Daoy (cell line): ENCODE data around the gene NBPF14. TPM values are rescaled to one million over a fixed set of nuclear protein-coding genes. Genes with fewer than 3 reads are reported as not detected.
"Not testable (repeated sequence)": the region's sequence is repeated elsewhere in the genome, so short reads cannot be mapped to it uniquely, and the experiment has no call there.

Source experiments
- DNase-seq: peaks from one replicate; pipeline ENCODE4 v3.0.0-alpha.2; 2015; ENCODE audit warnings: low read depth
- total RNA-seq: library from RNA; depleted of rRNA; stranded (reverse); fragments of >200 nt; shearing (Covaris generic); gene quantifications from 2 replicates; pipeline ENCODE4 v1.2.3, GENCODE V29; 2014; rRNA removed

Gene NBPF14, protein sequence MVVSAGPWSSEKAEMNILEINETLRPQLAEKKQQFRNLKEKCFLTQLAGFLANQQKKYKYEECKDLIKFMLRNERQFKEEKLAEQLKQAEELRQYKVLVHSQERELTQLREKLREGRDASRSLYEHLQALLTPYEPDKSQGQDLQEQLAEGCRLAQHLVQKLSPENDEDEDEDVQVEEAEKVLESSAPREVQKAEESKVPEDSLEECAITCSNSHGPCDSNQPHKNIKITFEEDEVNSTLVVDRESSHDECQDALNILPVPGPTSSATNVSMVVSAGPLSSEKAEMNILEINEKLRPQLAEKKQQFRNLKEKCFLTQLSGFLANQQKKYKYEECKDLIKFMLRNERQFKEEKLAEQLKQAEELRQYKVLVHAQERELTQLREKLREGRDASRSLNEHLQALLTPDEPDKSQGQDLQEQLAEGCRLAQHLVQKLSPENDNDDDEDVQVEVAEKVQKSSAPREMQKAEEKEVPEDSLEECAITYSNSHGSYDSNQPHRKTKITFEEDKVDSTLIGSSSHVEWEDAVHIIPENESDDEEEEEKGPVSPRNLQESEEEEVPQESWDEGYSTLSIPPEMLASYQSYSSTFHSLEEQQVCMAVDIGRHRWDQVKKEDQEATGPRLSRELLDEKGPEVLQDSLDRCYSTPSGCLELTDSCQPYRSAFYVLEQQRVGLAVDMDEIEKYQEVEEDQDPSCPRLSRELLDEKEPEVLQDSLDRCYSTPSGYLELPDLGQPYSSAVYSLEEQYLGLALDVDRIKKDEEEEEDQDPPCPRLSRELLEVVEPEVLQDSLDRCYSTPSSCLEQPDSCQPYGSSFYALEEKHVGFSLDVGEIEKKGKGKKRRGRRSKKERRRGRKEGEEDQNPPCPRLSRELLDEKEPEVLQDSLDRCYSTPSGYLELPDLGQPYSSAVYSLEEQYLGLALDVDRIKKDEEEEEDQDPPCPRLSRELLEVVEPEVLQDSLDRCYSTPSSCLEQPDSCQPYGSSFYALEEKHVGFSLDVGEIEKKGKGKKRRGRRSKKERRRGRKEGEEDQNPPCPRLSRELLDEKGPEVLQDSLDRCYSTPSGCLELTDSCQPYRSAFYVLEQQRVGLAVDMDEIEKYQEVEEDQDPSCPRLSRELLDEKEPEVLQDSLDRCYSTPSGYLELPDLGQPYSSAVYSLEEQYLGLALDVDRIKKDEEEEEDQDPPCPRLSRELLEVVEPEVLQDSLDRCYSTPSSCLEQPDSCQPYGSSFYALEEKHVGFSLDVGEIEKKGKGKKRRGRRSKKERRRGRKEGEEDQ (N-terminal part only)
- 6.2 and 10.9 TPM in 2 replicates for total RNA-seq

DNA sequence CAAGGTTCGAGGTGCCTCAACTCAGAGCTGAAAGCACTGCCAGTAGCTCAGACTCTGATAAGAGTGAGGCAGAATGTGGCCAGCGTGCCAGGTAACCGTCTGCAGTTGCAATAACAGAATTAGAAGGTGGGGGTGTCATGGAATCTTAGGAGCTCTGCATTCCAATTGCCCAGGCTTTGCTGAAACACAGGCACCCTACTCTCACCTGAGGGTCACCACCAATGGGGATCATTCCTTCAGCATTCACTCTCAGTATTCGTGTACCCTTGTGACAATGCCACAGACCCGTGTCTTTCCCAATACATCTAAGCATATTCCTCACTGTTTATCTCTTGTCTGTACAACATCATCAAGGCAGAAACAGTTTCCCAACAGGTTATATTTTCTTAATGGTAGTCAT, at the start of gene NBPF14:
TSS of gene NBPF14 (minus strand) at position 101 of the 400 bp plus-strand sequence. CDS start 294 bp downstream, outside the sequence.
- not testable (repeated sequence) for DNase-seq

GRCh38 chr1:148625451-148625850, 29.6 kb upstream of the NBPF14 start:
- not testable (repeated sequence) for DNase-seq

DNA sequence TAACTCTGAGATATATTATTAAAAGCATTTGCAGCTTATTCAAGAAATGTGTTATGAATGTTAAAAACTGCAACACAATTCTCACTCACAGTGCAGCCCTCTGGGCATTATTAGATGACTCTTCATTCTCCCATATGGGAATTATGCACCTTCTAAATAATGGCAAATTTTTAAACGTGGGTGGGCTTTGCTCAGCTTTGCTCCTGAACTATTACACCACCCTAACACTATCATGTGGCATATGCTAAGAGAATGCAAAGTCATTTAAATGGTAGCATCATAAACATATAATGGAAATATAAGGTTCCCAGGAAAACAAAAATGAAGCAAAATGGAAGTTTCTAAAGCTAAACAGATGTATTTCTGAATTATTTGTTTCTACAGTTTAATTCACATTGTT, 22.4 kb upstream of the NBPF14 start:
- not testable (repeated sequence) for DNase-seq

GRCh38 chr1:148605266-148605665, 9.5 kb upstream of the NBPF14 start:
- not testable (repeated sequence) for DNase-seq

- not testable (repeated sequence) for DNase-seq
Observed at GRCh38 chr1:148595360-148595759, 451 bp downstream of the NBPF14 start.

DNA sequence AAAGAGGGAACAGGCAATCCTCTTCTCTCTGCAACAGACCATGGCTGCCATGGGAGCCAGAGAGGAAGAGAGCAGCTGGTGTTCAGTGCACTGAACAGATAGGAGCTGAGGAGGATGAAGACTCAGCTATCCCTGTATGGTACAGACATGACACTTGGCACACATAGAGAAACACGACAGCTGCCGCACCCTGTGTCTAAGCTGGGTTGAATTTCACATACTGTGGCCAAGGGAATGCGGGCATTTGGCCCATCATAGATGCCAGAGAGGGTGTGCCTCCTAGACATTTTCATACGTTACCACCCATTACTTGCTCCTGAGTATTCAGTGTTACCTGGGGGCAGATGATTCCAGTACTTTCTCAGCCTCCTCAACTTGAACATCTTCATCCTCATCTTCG, 4.7 kb downstream of the NBPF14 start:
- DNase-seq, result not testable (repeated sequence)

GRCh38 chr1:148532158-148532557, 63.7 kb downstream of the NBPF14 start:
- DNase-seq, result not testable (repeated sequence)

- DNase-seq, result peak; percentile 83
Observed at GRCh38 chr1:148529101-148529567, 66.7 kb downstream of the NBPF14 start.

GRCh38 chr1:148528591-148528990, 67.2 kb downstream of the NBPF14 start:
- not testable (repeated sequence) for DNase-seq

DNA sequence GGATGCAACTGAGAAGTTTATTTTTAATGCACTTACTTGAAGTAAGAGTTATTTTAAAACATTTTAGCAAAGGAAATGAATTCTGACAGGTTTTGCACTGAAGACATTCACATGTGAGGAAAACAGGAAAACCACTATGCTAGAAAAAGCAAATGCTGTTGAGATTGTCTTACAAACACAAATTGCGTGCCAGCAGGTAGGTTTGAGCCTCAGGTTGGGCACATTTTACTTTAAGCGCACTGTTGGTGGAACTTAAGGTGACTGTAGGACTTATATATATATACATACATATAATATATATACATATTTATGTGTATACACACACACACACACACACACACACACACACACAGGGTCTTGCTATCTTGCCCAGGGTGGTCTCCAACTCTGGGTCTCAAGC, 69.2 kb downstream of the NBPF14 start:
- not testable (repeated sequence) for DNase-seq

GRCh38 chr1:148523205-148524144, 72.3 kb downstream of the NBPF14 start:
- DNase-seq, result not testable (repeated sequence)

DNA sequence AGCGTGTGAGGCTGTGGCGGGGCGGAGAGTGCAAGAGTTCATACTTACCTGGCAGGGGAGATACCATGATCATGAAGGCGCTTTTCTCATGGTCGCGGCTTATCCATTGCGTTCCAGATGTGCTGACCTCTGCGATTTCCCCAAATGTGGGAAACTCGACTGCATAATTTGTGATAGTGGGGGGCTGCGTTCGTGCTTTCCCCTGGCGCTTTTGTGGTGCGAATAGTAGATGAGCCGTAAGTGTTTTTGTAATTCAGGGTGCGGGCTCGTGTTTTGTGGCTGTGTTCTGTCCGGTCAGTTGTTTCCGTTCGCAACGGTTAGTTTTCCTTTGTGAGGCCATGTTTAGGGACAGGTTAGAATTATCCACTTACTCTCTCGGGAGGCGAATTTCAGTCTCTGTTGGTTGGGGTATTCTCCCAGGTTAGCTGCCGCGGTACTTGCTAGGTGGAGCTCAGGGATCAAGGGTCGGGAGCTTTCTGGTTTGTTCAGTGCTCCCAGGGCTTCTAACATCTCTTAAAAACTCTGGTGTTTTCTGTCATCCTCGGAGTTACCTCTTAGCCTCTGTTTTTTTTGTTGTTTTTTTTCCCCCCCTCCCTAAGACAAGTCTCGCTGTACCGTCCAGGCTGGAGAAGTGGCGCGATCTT, 73.1 kb downstream of the NBPF14 start:
- DNase-seq, result peak; percentile 98

GRCh38 chr1:148522072-148522471, 73.7 kb downstream of the NBPF14 start:
- DNase-seq, result peak; percentile 93

DNA sequence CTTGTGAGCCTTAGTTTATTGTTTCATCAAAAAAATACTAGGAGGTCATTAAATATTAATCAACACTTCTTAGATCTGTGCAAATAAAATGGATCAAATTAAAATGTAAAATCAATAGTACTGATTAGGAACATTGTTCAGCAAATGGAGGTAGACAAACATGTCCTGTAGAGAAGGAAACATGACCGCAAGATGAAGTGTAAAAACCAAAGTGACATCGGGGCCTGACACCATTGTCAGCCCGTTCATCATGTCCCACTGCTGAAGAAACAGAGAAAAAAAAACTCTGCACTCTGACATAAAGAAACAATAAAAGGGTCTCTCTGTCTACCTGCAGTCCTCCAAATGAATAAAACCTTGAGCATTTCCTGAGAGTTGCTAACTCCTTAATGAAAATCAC, 81.5 kb downstream of the NBPF14 start:
- not testable (repeated sequence) for DNase-seq

DNA sequence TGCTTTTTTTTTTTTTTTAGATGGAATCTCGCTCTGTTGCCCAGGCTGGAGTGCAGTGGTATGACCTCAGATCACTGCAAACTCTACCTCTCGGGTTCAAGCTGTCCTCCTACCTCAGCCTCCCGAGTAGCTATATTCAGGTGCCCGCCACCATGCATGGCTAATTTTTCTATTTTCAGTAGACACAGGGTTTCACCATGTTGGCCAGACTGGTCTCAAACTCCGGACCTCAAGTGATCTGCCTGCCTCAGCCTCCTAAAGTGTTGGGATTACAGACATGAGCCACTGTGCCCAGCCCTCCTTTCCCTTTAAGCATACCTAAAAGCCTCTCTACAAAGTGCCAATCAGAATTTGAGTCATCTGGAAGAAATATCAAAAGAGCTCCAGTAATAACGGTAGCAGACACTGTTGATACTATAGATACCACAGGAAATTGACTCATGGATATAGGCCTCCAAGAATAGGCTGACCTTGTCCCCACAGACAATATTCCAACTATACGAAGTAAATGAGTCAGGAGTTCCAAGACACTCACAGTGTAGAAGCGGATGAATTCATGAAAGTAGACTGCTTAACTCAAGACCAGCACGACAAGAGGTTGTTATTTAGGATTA, 83.1 kb downstream of the NBPF14 start:
- peak; percentile 36 for DNase-seq

DNA sequence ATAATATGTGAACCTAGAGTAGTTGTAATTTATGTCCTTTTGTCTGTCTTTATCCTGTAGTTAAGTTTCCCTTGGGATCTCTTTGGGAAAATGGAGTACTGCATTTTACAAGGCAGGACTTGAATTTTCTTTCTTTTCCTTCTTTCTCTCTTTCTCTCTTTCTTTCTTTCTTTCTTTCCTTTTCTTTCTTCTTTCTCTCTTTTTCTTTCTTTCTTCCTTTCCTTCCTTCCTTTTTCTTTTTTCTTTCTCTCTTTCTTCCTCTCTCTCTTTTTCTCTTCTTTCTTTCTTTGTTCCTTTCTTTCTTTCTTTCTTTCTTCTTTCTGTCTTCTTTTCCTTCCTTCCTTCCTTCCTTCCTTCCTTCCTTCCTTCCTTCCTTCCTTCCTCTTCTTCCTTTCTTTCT, 101.9 kb downstream of the NBPF14 start:
- not testable (repeated sequence) for DNase-seq

DNA sequence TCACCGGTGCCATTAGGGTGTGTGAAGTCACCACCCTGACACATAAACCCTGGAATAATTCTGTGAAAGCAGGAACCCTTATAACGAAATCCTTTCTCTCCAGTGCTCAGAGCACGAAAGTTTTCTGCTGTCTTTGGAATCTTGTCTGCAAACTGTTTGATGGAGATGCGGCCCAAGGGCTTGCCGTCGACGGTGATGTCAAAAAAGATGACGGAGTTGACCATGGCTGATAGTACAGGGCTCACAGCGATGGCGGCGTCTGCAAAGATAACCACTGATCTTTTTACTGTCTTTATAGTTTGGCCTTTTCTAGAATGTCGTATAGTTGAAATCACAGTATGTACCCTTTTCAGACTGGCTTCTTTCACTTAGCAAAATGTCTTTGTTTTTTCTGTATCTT, 112.8 kb downstream of the NBPF14 start, which contains the start of gene PPIAL4G:
TSS of gene PPIAL4G (minus strand) at position 274 of the 400 bp plus-strand sequence. CDS start at position 224, 50 bp downstream.
- DNase-seq, result not testable (repeated sequence)
